Measurements from ENCODE around the gene DICER1.

DNA sequence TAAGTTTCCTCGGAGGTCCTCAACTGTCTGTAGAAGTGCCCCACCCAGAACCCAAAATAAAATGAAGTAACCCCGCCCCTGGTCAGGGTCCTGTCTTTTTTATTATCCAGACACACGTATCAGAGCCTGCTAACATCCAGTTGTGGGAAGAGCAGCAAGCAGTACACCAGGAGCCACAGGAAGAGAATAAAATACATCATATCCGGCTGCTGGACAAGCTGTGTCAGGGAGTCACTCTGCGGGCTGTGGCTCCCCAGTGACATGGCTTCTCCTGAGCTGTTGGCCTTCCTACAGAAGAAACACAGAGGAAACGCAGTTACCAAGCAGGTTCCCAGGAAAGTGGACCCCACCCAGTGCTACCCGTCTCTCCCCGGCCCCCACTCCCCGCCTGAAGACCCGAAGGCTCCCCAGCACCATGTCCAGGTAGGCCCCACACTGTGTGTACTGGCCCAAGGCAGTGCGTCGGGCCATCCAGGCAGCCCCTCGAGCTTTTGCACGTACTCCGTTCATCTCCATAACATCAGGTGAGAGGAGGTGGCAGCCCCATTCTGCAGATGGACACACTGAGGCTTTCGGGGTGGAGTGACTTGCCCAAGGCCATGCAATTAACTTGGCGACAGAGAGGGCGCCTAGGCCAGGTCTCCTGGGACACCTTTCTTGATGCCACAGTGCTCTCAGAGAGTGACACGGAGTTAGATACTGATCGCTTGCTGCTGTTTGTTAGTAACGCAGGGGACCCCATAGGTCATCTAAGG is 34.3 kb upstream of the DICER1 start:
- TF ChIP-seq, protein P1, sequence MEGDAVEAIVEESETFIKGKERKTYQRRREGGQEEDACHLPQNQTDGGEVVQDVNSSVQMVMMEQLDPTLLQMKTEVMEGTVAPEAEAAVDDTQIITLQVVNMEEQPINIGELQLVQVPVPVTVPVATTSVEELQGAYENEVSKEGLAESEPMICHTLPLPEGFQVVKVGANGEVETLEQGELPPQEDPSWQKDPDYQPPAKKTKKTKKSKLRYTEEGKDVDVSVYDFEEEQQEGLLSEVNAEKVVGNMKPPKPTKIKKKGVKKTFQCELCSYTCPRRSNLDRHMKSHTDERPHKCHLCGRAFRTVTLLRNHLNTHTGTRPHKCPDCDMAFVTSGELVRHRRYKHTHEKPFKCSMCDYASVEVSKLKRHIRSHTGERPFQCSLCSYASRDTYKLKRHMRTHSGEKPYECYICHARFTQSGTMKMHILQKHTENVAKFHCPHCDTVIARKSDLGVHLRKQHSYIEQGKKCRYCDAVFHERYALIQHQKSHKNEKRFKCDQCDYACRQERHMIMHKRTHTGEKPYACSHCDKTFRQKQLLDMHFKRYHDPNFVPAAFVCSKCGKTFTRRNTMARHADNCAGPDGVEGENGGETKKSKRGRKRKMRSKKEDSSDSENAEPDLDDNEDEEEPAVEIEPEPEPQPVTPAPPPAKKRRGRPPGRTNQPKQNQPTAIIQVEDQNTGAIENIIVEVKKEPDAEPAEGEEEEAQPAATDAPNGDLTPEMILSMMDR (IDR thresholded peaks at IDR 0.05; ENCODE audit: insufficient read depth, low read length) = no peak
- TF ChIP-seq POLR2AphosphoS5 (IDR thresholded peaks at IDR 0.05; ENCODE audit: low read depth) (no peak), REST (IDR thresholded peaks at IDR 0.05; ENCODE audit: insufficient replicate concordance, low read depth) (no peak), GABPA (IDR thresholded peaks at IDR 0.05; ENCODE audit: low read depth) (no peak), SPI1 (IDR thresholded peaks at IDR 0.05; ENCODE audit: borderline replicate concordance, low read depth) (no peak)
